Neural cell (in vitro differentiated cells): ENCODE data around the gene LETM1.

Experiments used
- EP300 ChIP-seq: fragments of 450-650 bp; conservative IDR thresholded peaks from 2 replicates; pipeline ENCODE4 v1.6.1; 2014; ENCODE audit warnings: antibody characterized with exemption, mild to moderate bottlenecking, moderate library complexity; ENCODE audit not compliant: poor library complexity, severe bottlenecking
- TF ChIP-seq, protein P1 (sequence below): fragments of 450-650 bp; IDR thresholded peaks from 2 replicates; pipeline ENCODE4 v1.5.1; 2014; ENCODE audit warnings: antibody characterized with exemption, mild to moderate bottlenecking, moderate library complexity; ENCODE audit not compliant: poor library complexity, severe bottlenecking
- TF ChIP-seq, protein P2 (sequence below): IDR thresholded peaks from 2 replicates; pipeline ENCODE4 v1.6.1; 2012; ENCODE audit warnings: borderline replicate concordance

DNA sequence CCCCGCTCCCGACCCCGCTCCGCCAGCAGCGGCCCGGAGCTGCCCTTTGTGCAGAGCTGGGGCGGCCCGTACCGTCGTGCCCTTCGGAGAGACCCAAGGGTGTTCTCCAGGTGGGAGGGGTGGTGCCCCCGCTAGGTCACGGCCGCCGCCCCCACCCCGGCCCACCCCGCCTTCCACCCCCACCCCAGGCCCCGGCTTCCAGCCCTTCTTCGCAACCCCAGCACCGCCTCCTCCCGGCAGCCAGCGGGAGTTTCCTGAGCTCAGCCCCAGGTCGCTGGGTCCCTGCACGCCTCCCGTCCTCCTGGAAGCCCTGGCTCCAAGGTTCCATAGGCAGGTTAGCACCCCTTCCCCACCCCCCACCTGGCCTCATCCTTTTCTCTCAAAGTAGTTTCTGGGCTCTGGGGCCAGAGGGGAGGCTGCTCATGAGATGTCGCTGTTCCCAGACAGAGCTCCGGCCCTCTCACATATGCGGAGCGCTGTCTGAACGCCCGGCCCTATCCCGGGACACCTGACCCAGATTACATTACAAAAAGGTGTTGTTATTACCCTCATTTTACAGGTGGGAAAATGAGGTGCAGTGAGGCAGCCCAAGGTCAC, 88.1 kb downstream of the LETM1 start:
- TF ChIP-seq, protein P1, sequence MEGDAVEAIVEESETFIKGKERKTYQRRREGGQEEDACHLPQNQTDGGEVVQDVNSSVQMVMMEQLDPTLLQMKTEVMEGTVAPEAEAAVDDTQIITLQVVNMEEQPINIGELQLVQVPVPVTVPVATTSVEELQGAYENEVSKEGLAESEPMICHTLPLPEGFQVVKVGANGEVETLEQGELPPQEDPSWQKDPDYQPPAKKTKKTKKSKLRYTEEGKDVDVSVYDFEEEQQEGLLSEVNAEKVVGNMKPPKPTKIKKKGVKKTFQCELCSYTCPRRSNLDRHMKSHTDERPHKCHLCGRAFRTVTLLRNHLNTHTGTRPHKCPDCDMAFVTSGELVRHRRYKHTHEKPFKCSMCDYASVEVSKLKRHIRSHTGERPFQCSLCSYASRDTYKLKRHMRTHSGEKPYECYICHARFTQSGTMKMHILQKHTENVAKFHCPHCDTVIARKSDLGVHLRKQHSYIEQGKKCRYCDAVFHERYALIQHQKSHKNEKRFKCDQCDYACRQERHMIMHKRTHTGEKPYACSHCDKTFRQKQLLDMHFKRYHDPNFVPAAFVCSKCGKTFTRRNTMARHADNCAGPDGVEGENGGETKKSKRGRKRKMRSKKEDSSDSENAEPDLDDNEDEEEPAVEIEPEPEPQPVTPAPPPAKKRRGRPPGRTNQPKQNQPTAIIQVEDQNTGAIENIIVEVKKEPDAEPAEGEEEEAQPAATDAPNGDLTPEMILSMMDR = peak; percentile 51
- TF ChIP-seq, protein P2, sequence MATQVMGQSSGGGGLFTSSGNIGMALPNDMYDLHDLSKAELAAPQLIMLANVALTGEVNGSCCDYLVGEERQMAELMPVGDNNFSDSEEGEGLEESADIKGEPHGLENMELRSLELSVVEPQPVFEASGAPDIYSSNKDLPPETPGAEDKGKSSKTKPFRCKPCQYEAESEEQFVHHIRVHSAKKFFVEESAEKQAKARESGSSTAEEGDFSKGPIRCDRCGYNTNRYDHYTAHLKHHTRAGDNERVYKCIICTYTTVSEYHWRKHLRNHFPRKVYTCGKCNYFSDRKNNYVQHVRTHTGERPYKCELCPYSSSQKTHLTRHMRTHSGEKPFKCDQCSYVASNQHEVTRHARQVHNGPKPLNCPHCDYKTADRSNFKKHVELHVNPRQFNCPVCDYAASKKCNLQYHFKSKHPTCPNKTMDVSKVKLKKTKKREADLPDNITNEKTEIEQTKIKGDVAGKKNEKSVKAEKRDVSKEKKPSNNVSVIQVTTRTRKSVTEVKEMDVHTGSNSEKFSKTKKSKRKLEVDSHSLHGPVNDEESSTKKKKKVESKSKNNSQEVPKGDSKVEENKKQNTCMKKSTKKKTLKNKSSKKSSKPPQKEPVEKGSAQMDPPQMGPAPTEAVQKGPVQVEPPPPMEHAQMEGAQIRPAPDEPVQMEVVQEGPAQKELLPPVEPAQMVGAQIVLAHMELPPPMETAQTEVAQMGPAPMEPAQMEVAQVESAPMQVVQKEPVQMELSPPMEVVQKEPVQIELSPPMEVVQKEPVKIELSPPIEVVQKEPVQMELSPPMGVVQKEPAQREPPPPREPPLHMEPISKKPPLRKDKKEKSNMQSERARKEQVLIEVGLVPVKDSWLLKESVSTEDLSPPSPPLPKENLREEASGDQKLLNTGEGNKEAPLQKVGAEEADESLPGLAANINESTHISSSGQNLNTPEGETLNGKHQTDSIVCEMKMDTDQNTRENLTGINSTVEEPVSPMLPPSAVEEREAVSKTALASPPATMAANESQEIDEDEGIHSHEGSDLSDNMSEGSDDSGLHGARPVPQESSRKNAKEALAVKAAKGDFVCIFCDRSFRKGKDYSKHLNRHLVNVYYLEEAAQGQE = no peak
- no peak for TF ChIP-seq EP300
